T follicular helper cell (primary cell): Measurements from ENCODE around the gene PIP4K2B.
"Not testable (repeated sequence)": the region's sequence is repeated elsewhere in the genome, so short reads cannot be mapped to it uniquely, and the experiment has no call there.

ENCODE experiments used
- DNase-seq: peaks from one replicate; pipeline ENCODE4 v3.0.0-alpha.2; 2020; ENCODE audit warnings: low read depth
- total RNA-seq, 2 experiments: gene quantifications; one replicate each; lab custom pipeline; 2026; lab: John Stamatoyannopoulos, UW

PIP4K2B gene
- total RNA-seq = 69.6 to 165 reads per million in 2 experiments

DNA sequence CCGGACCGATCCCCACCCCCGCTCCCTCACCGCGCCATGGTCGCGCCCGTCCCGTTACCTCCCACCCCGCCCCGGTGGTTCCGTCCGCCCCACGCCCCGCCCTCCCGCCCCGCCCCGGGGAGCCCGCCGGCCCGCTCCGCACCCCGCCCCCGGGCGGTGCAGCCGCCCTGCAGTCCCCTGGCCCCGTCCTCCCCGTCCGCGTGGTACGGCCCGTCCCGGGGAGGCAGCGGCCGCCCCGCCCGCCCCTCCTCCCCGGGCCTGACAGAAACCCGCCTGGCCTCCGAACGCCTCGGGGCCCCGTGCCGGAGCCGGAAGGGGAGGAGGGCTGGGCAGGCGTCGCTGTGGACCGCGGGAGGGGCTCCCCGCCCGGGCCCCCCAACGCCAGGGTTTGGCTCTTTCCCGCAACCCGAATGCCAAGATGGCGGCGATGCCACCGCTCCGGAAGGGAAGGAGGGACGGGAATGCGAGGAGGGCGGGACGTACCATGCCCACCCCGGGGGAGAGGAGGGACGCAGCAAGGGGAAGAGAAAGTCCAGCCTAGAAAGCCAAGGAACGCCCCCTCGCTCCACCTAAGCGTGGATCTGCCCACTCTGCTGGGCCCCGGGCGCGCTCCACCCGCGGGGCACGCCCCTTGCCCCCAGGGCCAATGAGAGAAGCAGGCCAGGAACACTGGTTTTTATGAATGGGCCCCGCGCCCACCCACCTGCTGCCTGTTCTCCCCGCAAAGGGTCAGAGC is at the start of gene PIP4K2B:
Gene PIP4K2B, minus strand, starts transcription at position 56 of the 736 bp plus-strand sequence. CDS start 132 bp downstream, outside the sequence.
- peak; percentile 62 for DNase-seq

DNA sequence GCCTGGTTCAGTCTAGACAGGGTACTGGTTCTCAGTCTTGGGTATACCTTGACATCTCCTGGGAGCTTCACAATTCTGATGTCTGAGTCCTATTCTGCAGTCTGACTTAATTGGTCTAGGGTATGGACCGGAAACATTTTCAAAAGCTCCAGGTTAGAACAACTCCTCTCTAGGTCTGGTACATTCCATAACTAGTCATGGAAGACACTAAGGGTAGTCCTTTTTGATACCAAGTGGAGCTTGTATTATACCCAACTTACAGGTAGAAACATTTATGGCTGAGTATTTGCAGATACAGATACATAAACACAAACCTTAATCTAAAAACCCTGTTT is 49.2 kb upstream of the PIP4K2B start:
- DNase-seq = no peak

DNA sequence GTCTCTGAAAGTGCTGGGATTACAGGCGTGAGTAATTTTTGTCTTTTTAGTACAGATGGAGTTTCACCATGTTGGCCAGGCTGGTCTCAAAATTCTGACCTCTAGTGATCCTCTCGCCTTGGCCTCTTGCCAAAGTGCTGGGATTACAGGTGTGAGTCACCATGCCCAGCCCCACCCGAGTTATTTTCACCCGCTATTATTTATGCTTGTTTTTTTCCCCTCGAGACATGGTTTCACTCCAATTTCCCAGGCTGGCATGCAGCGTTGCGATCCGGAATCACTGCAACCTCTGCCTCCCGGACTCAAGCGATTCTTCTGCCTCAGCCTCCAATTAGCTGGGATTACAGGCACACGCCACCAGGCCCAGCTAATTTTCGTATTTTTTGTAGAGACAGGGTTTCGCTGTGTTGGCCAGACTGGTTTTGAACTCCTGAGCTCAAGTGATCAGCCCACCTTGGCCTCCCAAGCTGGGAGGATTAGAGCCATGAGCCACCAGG is 45.0 kb upstream of the PIP4K2B start:
- DNase-seq = no peak

DNA sequence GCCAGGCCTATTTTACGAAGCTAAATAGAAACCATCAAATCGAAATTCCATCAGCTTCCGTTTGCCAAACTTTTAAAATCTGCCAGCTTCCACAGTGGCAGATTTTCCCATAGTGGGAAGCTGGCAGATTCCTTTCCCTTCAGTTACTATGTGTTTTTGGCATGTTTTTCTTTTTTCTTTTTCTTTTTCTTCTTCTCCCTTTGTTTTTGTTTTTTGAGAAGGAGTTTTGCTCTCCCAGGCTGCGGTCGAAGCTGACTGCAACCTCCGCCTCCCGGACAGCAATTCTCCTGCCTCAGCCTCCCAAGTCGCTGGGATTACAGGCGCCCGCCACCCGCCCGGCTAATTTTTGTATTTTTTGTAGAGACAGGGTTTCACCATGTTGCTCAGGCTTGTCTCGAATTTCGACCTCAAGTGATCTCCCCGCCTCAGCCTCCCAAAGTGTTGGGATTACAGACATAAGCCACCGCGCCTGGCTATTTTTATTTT is 26.4 kb upstream of the PIP4K2B start:
- no peak for DNase-seq

DNA sequence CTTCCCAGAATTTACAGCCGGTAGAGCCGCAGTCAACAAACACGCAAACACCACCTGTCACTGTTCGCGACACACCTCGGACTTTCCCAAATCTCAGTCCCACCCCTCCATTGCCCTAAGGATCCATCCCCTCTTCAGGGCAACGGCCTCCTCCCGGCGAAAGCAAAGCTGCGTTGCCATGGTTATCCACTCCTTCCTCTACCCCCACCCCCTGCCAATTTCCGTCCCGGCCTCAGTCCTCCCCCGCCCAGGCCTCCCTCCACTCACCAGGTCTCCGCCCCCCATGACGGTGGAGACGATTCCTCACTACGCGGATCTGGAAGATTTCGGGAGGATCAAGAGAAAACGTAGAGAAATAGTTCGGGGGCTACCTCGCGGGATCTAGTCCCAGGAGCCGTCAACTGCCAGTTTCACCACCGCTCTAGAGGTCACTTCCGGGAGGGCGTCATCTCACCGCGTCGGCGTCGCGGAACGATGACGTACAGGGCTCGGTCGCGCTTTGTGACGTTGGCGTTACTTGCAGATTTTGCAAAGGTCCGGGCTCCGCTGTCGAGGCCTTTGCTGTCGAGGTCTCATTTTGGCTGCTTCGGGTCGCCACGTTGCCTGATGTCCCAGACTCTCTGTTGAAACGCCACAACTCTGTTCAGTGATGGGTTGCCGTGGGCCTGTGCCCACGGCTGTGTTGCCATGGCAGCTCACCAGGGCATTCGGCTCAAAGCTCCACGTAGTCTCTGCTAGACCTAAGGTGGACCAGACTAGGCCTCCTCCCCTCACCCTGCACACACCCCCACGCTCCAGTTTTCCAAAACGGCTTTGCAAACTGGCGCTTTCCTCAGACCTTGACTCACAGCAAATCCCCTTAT is 25.8 kb upstream of the PIP4K2B start, which contains the start of gene CWC25:
Gene CWC25, minus strand, starts transcription at position 423 of the 863 bp plus-strand sequence. Its CDS starts 138 bp downstream, at position 285.
- DNase-seq = peak; percentile 91

DNA sequence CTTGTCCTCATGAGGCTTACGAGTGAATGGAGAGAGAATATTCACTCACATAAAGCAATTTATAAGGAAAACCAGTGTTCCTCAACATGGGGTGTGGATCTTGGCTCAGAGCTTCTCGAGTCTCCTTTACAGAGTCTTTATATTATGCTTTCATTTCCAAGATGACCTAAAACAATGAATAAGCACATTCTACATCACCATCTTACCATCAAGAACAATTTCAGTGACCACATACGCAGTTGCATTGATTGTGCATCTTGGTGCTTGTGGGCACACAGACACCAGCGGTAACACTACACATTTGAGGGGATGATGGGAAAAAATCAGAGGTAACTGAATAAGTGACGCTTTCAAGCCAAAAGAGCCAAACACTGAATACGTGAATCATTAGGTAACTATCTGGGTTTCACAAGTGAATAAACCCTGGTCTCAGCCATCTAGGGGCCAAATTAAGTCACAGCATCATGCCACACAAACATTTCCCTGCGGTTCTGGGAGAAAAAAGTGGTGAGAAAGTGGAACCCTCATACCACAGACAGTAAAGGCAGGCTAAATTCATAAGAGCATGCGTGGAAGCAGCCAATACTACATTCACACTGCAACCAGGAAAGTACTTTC is 16.3 kb upstream of the PIP4K2B start:
- DNase-seq = no peak

DNA sequence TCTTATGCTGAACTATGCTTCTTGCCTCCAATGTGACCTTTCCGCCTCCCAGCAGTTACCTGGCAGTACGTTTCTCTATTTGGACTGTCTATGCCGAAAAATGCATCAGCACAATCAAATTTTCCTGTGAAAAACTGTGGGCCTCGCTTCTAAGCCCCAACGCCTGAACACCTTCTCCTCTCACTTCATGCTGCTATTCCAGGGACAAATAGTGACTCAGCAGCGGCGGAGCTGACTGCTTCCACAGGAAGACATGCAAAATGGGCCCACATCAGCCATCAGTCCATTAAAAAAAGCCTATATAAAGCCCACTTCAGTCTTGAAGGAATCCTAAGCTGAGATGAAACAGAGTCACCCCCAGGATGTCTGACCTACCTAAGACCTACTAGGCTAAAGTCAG is 10.5 kb upstream of the PIP4K2B start:
- DNase-seq = no peak

DNA sequence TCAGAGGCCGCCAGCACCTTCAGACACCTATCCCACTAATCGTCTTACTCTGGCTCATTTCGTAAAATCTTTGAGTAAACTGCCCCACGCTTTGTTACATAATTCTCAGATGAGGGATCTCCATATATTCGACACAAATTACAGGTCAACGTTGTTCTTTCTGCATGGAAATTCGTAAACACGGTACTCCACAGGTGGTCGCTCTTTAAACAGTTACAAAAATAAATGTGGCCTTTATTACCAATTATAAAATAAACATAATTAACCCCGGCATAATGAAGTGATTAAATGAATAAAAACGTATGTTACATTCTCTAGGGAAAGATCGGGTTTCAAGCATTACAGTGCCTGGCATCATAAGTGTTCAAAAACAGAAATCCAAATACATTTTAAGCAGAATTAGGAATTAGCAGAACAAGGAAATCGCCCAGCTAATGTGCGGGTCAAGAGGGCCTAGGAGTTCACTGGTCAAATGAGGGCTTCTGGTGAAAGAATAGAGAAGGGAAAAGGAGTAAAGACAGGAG is 943 bp upstream of the PIP4K2B start:
- DNase-seq = no peak

DNA sequence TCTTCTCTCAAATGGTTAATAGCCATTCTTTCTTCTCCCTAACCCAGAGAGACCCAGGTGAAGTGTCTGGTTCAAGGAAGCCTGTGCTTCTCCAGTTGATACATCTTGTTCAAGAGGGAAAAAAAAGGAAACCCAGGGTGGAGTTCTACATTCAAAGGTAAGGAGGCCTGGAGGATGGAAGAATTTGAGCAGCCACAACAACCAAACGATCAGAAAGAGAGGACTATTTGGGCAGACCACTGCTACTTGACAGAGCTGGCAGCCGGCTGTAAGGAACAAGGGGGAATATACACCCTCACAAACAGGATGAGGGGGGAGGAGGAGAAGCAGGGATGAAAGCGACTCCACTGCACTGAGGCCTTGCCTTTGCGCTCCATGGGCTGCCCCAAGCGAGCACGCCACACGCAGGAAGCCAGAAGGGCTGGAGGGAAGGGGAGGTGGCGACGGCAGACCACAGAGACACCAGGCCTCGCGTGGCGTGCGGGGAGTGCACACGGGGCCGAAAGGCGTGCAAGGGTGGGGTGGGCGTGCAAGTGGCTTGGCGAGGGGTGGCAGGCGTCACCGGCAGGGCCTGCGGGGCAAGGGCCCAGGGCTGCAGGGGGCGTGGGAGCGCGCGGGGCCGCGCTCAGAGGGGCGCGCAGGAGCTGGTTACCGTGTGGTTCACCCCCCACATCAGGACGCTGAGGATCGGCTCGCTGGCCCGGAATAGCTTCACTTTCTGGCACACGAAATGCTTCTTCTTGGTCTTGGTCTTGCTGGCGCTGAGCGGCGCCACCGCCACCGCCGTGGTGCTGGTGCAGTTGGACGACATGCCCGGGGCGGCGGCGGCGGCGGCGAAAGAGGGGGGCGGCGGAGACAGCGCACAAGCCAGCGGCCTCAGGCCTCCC is 499 bp downstream of the PIP4K2B start:
- peak; percentile 27 for DNase-seq

DNA sequence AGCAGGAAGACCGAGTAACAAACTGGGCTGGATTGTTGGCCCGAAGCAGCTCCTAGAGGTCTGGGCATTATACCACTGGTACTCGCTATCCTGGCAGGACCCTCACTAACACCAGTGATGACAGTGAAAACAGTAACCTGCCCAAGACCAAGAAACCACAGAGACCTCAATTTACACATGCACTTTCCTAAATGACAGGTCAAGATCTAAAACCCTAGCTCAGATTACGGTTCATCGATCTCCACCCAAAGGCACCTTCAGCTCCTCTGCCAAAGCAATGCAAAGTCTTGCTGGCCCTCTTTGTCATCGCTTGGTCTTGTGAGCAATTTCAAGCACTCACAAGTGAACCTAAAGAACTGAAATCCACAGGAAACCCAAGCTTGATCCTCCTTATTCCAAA is 1.5 kb downstream of the PIP4K2B start:
- no peak for DNase-seq

DNA sequence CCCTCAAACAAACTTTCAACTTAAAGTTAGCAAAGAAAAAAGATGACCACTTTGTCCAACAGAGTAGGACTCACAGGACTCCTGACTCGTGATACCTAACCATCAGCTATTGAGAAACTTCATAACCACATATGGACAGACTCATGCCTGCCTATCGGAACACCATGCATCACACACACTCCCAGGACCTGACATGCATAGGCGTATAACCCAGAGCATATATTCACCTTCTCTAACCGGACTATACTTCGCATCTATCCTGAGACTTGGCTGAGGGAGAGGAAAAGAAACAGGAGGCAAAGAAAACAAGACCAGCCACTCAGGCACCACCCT is 2.2 kb downstream of the PIP4K2B start:
- no peak for DNase-seq

DNA sequence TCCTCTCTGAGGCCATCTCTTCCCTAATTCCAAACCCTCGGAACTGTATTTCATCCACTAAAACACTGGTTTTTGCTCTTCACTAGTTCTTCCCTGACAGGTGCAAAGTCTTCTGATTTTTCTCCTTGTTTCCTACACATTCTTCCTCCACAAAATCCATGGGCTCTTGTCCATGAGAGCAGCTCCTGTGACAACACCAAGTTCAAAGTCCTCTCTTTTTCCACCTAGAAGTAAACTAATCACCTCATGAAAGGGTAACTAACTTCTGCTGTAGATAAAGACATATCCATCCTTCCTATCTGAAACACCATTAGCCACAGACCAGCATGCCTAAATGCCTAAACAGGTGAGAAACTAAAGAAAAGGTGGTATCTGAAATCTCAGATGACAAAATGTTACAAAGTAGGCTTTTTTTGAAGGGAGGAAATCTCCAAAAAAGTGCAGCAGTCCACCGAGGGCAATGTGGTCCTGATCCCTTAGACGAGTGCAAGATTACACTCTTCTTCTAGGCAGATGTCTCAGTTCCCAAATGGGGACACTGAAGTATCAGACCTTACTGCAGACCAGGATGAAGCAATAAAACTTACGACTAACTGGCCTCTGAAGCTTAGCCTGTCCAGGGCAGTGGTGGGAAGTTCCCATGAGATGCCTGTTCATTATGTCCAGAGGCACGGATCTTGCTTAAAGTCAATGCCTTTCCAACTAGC is 2.8 kb downstream of the PIP4K2B start:
- DNase-seq = no peak

DNA sequence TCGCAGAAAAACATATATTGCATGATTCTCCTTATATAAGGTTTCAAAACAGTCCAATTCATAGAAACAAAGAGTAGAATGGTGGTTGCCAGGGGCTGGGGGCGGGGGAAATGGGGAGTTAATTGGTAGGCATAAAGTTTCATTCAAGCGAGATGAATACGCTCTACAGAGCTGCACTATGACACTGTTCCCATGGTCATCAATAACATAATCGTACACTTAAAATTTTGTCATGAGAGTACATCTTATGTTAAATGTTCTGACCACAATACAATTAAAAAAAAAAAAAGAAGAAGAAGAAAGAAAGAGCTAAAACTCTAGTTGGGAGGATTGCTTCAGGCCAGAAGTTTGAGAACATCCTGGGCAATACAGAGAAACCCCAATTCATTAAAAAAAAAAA is 5.1 kb downstream of the PIP4K2B start:
- no peak for DNase-seq

DNA sequence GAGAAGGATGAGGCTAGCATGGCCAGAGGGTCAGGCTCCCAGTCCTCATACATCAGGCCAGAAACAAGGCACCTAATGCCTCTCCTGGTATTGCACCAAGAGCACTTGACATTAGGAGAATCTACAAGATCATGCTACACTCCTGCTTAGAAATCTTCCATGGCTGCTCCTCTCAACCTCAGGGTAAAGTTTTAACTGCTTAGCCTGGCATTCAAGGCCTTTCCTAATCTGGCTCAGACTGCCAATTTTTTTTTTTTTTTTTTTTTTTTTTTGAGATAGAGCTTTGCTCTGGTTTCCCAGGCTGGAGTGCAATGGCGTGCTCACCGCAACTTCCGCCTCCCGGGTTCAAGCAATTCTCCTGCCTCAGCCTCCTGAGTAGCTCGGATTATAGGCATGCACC is 8.2 kb downstream of the PIP4K2B start:
- DNase-seq = no peak

DNA sequence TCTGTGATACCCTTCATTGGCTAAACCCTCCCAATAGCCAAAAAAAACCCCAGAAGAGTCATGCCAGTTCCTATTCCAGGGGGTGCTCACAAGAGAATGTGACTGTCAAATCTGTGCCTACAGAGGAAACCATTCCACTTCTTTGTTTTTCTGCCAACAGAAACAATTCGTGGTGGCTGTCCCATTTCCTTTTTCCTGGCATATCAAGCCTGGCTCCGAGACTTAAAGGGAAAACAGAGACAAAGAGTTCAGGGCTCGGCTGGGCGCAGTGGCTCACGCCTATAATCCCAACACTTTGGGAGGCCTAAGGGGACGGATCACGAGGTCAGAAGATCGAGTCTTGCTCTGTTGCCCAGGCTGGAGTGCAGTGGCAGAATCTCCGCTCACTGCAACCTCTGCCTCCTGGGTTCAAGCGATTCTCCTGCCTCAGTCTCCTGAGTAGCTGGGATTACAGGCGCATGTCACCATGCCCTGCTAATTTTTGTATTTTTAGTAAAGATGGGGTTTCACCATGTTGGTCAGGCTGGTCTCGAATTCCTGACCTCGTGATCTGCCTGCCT is 9.1 kb downstream of the PIP4K2B start:
- DNase-seq = not testable (repeated sequence)

DNA sequence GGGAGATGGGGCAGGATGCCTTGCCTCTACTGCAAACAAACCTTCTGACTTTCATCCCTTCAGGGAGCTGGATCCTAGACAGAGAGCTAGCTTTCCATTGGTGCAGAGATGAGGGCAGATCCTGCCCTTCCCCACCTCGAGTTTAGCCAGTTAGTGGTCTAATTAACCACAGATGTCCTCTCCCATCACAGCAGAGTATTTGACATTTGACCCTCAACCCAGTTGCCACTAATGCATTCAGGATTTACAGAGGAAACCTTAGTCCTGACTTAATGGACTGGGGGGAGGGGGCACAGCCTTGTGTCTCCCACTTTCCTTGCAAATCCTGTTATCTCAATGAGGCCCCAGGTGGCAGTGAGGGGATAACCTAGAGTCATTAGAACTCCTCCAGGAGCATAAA is 10.2 kb downstream of the PIP4K2B start:
- no peak for DNase-seq

DNA sequence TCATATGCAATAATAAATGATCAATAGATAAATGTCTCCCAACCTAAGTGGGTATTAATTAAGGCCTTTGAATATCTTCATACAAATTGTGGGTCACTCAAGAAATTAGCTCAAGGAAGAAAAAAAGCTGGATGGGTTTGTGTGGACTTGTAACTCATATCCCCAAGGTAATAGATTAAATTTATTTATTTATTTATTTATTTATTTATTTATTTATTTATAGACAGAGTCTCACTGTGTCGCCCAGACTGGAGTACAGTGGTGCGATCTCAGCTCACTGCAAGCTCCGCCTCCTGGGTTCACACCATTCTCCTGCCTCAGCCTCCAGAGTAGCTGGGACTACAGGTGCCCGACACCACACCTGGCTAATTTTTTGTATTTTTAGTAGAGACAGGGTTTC is 11.4 kb downstream of the PIP4K2B start:
- not testable (repeated sequence) for DNase-seq

DNA sequence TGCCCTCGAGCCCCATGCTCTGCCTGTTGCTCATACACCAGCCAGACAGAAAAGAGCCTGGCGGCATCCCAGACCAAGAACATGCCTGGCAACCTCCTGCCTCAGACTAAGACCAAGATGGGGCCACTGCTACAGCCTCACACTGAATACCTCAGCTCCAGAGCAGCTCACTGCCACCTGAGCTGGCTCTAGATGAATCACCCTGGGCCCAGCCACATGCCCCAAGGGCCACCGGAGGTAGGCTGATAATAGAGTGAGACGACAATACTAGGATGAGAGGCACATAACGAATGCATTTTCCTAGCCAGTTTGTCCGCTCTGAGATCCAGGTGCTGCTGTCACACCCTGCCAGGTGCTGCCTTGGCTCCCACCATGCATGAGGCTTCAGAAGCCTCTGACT is 13.0 kb downstream of the PIP4K2B start:
- DNase-seq = no peak

DNA sequence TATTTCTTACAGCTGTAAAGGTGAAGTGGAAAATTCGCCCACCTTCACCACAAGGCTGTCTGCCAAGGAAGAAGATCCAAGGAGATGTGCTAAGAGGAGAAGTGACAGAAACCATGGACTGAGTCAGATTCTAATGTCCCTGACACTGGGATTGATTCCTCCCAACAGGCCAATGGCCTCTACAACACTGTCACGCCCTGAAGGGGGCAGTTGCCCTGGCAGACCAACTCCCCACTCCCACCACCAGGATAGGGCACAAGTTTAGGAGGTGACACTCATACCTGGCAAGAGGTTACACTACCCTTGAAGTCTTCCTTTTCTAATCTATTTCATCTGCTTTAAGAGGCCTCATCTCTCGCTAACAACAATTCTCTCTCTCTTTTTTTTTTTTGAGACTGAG is 16.1 kb downstream of the PIP4K2B start:
- no peak for DNase-seq
